Measurements from ENCODE around the gene RCOR3.

DNA sequence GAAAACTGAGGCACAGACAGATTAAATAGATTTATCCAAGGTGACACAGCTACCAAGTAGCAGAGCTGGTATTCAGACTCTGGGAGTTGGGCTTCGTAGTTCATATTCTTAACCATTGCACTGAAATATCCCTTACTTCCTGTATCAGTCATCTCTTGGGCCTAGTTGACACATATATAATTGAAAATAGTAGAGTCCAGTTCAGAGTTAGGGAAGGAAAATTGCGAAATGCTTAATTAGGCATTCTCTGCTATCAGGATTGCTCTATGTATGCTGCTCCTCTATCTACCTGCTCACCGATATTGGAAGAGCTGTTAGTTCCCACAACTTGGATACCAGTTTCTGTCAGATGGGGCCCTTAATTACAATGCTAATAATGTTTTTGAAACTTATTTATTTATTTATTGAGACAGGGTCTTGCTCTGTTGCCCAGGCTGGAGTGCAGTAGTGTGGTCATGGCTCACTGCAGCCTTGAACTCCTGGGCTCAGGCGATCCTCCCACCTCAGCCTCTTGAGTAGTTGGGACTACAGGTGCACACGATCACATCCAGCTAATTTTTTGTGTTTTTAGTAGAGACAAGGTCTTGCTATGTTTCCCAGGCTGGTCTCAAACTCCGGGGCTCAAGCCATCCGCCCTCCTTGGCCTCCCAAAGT, 8.2 kb downstream of the RCOR3 start:
- TF ChIP-seq POLR2A (IDR thresholded peaks at IDR 0.05) (no peak), CTCF (IDR thresholded peaks at IDR 0.05) (no peak)
